Cerebellar nuclear complex (tissue), 1 donor: ENCODE results near the gene PTPN1.

Experiments
- DNase-seq, 2 experiments: peaks; one replicate each; lab custom pipeline; 2025; lab: John Stamatoyannopoulos, UW

The PTPN1 gene

DNA sequence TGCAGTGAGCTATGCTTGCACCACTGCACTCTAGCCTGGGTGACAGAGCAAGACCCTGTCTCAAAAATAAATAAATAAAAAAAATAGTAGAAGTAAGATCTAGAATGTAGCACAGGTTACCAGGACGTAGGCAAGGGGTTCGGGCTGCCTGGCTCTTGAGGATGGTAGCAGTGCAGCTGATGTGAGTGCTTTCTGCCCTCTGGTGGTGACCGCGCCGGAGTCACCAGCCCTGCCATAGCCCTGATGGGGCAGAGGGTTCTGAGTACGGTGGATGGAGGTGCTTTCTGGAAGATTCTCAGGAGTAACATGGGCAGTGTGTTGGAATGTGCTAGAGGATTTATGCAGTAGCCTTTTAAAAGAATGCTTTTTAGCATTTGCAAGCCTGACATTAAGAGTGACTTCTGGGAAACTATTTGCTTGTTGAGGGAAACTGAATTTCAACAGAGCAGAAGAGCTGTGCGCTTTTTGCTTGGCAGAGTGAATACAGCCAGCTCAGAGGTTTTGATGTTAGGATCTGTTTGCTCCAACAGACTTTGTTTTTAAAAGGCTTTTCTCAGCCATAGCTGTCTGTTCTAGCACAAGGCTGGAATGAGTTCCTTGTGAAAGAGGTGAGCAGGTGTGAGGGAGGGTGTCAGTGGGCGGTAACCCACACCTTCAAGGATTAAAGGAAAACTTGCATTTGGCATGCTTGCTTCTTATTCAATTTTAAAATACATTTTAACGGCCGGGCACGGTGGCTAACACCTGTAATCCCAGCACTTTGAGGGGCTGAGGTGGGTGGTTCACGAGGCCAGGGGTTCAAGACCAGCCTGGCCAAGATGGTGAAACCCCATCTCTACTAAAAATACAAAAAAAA is 65.9 kb downstream of the PTPN1 start:
- no peak for DNase-seq

DNA sequence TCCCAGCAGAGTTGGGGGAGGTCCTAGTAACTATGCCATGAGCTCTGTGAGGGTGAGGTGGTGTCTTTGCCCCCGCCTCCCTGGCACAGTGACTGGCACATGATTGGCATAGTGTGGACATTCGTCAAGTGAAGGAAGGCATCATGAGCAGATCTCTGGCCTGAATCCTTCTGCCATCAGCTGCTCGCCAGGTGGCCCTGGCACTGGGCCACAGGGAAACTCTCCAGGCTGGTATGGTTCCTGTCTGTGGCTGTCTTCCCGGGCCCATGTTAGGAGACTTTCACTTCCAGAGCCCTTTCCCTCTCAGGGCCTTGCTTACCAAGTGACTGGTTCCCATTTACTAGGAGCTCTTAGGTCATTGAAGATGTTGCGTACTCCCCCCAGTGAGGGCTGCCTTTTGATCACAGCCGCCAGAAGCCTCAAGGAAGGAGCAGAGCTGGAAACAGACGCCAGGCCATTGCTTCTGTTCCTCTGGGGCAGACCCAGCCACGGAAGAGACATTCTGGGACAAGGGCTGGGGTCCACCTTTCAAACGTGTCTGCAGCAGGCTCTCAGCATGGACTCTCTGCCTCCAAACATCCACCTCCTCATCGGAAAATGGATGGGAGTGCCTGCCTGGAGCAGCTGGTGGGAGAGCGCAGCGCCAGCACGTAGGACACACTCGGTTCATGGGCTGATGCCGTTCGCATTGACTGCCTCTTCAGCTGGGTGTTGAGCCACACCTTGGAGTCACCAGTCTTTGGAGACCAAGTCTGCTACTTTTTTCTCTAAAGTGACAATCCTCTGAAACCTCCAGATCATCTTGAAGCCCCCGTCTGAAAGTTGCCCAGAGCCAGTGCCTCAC is 67.2 kb downstream of the PTPN1 start:
- peak; percentile 48 to 53 for DNase-seq

DNA sequence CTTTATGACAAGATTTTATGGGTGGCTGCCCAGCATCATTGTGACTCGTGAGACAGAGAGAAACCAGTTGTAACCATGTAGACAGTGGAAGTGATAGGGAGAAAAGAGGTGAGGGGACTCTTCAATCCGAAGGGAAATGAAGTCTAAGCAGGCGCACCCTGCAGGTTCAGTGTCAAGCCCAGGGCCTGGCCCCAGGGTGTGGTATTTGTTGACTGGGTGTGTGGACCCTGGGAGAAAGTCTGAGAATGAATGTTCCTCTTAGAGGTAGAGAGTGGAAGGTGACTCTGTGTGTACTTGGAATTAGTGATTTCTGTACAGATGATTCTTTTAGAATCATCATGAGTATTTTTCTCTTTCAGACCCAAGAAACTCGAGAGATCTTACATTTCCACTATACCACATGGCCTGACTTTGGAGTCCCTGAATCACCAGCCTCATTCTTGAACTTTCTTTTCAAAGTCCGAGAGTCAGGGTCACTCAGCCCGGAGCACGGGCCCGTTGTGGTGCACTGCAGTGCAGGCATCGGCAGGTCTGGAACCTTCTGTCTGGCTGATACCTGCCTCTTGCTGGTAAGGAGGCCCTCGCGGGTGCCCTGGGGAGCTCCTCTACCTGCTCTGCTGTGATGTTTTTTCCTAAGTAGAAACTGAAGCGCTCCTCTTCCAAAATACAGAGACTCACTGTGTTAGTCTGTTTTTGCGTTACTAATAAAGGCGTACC is 68.0 kb downstream of the PTPN1 start:
- DNase-seq = no peak

DNA sequence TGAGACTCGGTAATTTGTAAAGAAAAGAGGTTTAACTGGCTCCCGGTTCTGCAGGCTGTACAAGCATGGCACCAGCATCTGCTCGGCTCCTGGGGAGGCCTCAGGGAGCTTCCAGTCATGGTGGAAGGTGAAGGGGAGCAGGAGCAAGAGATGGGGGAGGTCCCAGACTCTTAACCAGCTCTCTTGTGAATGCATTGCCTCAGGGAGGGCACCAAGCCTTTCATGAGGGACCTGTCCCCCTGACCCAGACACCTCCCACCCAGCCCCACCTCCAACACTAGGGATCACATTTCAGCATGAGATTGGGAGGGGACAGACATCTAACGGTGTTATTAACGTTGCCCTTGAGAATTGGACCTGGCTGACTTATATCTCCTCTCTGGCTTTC is 68.6 kb downstream of the PTPN1 start:
- no peak for DNase-seq

DNA sequence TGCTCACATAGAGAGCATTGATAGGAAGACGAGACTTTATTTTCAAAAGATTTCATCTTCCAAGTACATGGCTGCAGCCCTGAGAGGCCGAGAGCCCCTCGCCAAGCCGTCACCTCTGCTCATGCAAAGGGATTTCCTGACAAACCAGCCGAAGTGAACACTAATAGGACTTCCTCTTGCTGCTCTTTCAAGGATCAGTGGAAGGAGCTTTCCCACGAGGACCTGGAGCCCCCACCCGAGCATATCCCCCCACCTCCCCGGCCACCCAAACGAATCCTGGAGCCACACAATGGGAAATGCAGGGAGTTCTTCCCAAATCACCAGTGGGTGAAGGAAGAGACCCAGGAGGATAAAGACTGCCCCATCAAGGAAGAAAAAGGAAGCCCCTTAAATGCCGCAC is 69.3 kb downstream of the PTPN1 start:
- no peak for DNase-seq

DNA sequence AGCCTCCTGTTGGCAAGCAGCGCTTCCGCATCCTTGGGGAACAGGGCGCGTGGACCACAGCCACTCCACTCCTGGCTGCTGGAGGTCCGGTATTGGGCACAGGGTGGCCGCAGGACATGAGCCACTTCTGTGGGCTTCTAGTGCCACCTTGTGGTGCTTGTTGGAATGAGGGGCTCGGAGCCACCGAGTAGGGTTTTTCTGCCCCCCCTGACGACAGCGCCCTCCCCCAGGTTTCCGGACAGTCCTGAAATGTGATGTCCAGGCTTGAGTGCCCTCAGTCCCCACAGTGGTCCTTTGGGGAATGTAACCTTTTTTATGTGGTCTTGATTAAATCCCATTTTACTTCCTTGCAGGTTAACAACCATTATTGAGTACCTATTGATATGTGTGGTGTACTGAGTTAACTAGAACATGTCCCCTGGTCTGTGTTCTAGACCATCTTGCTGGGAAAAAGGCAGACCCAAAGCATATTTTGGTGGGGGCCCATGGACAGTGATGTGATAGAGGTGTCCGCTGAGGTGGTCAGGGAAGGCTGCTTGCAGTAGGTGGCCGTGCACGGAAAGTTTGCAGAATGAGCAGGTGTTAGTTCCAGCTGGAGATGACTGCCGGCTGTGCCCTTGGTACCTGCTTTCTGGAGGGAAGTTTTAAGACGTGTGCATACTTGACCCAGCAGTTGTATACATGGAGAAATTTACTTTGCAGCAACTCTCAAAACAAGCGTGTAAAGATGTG is 70.0 kb downstream of the PTPN1 start:
- DNase-seq = no peak

DNA sequence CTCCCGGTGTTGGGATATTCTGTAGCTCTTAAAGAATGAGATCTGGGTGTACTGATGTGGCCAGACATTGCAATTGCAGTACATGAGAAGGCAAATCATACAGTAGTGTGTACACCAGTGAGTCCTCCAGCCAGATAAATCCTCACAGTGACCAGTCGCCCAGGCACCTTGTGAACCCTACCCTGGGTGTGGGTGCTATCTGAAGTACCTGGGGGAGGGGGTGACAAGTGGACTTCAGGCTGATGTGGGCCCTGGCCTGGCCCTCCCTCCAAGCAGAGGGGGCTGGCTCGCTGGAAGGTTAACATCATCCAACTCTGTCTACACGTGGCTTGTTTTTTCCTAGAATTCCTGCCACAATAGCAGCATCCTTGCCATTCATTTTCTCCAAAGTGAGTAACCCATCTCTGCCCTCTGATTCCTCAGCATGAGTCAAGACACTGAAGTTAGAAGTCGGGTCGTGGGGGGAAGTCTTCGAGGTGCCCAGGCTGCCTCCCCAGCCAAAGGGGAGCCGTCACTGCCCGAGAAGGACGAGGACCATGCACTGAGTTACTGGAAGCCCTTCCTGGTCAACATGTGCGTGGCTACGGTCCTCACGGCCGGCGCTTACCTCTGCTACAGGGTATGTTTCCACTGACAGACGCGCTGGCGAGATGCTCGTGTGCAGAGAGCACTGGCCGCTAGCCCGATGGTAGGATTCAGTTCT is 70.8 kb downstream of the PTPN1 start:
- no peak for DNase-seq

DNA sequence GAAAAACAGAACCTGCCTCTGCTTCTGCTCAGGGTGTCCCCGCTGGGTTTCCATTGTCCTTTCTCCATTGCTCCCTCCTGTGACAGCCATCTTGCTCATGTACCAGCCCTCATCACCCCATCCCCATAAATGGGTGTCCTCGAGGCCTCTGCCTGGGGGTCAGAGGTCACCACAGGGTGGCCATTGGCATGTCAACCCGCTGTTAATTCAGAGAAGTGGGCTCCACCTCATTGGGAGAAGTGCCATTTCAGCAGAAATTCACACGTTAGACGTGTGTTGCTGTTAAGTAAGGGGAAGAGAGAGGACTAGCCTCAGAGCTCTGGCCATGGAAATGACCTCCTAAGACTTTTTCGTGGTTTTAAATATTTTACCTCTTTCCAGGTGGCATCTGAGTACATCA is 71.9 kb downstream of the PTPN1 start:
- DNase-seq = no peak

DNA sequence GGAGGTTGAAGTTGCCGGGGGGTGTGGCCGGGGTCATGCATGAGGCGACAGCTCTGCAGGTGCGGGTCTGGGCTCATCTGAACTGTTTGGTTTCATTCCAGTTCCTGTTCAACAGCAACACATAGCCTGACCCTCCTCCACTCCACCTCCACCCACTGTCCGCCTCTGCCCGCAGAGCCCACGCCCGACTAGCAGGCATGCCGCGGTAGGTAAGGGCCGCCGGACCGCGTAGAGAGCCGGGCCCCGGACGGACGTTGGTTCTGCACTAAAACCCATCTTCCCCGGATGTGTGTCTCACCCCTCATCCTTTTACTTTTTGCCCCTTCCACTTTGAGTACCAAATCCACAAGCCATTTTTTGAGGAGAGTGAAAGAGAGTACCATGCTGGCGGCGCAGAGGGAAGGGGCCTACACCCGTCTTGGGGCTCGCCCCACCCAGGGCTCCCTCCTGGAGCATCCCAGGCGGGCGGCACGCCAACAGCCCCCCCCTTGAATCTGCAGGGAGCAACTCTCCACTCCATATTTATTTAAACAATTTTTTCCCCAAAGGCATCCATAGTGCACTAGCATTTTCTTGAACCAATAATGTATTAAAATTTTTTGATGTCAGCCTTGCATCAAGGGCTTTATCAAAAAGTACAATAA is 72.5 kb downstream of the PTPN1 start:
- DNase-seq = no peak

DNA sequence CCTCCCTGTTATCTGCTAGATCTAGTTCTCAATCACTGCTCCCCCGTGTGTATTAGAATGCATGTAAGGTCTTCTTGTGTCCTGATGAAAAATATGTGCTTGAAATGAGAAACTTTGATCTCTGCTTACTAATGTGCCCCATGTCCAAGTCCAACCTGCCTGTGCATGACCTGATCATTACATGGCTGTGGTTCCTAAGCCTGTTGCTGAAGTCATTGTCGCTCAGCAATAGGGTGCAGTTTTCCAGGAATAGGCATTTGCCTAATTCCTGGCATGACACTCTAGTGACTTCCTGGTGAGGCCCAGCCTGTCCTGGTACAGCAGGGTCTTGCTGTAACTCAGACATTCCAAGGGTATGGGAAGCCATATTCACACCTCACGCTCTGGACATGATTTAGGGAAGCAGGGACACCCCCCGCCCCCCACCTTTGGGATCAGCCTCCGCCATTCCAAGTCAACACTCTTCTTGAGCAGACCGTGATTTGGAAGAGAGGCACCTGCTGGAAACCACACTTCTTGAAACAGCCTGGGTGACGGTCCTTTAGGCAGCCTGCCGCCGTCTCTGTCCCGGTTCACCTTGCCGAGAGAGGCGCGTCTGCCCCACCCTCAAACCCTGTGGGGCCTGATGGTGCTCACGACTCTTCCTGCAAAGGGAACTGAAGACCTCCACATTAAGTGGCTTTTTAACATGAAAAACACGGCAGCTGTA is 73.4 kb downstream of the PTPN1 start:
- no peak for DNase-seq

DNA sequence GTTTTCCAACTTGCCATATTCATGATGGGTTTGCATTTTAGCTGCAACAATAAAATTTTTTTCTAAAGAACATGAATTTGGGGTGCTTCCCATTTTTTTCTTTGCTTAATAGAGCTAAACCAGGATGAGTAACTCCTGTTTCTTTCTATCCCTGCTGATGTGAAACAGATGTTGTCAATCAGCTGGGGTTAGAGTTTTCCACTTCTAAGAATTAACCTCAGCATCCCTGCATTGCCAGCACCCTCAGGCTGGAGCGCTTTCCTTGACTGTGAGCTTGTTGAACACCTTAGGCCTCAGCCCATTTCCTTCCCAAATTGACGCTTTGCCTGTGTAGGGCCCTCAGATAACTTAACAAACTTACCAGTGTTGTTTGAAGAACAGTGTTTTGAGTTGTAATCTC is 74.5 kb downstream of the PTPN1 start:
- DNase-seq = no peak

DNA sequence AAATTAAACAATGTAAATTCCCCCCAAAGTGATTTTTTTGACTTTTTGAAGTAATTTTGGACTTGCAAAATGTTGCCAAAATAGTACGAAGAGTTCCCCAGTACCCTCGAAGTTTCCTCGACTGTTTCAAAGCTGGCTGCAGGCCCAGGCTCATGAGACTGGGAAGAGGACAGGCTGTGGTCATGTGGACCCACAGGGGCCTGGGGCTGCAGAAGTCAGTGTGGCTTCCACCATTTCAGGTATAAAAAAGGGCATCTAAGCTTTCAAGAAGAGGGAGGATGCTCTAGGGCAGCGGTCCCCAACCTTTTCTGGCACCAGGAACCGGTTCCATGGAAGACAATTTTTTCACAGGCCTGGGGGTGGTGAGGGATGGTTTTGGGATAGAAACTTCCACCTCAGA is 75.0 kb downstream of the PTPN1 start:
- DNase-seq = no peak

DNA sequence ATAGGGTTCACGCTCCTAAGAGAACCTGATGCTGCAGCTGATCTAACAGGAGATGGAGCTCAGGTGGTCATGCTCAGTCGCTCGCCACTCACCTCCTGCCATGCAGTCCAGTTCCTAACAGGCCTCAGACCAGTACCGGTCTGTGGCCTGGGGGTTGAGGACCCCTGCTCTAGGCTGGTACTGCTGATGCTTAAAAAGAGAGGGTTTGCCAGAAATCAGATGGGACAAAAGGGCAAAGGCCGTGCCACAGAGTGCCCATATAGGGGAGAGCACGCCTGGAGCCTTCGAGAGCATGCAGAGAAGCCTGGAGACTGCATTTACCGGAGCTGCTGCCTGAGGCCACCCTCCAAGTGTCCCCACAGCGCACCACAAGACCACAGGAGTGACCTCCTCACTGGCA is 75.5 kb downstream of the PTPN1 start:
- no peak for DNase-seq

DNA sequence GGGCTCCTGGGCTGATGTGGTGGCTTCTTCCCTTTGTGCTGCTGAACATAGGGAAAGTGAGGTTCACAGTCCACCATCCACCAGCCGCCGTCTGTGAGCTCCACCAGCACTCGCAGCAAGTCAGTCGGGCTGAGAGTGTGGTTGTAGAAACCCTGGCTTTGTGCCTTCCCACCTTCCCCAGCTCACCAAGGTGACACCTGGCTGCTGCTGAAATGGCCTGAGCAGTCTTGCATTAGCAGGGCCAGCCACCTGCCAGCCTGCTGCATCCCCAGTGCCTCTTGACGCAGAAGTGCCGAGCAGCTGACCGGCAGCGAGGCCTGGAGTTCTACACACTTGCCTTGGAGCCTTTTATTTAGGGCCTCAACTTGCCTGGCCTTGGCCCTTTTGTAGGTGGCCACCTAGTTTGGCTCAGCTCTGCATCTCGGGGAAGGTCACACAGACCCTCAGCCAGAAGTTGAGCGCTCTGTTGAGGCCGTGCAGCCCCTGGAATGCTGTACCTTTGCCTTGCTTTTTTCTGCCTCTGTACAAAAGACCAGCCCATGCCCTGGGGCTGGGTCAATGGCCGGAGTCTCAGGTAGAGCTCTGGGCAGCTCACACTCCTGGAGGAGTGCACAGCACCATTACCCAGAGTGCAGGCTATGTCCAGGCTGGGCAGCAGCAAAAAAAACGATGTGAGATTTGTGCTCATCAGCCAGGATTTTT is 76.5 kb downstream of the PTPN1 start:
- DNase-seq = no peak

DNA sequence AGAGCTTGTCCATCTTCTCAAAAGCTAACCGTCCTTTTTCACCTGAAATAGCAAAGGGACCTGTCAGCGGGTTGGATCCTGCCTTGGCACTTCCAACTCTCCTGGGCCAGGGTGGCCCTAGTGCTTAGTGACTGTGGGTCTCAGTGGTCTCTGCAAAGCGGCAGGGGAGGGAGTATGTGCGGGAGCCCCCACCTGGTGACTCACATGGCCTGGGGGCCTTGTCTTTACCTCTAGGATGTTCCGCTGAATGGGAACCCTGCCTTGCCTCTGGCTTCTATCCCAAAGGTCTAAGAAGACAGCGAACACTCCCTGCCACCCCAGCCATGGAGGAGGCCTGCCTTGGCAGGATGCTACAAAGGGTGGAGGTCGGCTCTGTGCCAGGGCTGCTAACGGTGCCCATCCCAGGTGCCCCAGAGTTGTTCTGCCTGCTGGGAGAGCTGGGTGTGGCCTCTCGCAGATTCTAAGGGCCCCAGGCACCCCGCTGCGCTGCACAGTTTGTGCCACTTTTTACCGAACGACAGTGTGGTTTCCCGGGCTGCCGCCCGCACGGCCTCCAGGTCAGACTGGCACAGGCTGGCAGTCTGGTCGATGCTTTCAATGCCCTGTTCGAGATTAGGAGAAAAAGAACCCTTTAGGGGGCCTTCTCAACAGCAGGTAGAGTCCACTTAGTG is 77.2 kb downstream of the PTPN1 start:
- DNase-seq = no peak

DNA sequence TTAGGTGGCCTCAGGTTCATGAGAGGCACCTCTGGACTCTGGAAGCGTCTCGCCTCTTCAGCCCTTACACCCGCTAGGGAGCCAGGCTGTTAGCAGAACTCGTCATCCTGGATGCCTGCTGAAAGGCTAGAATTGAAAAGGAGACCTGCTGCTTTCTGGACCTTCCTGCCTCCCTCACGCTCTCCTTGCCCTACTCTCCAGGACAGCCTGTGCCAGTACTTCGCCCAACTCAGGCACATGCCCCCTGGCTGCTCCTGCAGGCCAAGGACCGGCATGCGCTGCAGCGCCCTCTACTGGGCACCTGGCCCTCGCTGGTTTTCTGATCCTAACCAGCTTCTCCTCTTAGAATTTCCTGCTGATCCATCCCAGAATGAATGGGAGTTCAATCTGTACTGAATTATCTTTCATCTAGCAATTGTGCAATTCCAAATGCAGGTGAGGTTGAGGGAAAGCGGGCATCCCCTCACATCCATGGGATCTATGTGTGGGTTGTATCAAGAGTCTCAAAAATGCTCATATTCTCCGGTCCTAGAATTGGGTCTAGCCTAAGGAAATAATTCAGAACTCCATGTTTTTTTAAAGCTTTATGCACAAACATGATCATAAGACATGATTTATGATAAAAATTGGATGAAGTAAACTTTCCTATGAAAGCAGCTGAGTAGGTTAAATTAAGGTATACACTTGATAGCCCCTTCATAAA is 78.0 kb downstream of the PTPN1 start:
- peak; percentile 13 to 58 for DNase-seq

DNA sequence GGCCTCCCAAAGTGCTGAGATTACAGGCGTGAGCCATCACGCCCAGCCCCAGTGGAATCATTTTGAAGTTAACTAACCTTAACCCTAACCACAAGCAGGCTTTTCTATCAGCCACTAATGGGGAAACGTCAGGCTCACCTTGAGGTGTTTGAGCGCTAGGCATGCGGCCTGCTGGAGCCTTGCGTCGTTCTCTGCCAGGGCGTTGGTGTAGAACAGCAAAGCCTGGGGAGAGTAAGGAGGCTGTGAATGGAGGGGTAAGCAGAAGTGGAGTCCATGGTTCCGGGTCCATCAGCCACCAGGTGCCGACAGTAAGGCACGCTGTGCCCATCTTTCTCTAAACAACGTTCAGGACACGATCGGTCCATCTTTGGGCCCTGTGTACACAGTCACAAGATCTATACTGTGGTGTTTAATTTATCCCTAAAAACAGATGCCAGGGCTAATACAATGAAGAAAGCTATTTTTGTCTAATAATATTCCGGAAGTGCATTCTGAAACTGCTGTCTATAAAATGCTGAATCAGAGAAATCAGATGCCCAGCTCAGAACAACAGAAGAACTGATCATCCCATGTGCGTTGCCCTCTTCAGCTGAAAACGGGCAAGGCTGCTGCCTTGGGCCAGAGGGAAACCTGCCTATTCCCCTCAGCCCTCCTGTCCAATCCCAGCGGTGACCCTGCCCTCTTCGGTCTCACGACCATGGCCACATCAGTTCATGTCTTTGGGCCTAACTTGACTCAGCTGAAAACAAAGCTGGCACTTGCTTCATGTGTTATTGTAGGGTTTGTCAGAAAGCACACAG is 79.6 kb downstream of the PTPN1 start:
- no peak for DNase-seq

DNA sequence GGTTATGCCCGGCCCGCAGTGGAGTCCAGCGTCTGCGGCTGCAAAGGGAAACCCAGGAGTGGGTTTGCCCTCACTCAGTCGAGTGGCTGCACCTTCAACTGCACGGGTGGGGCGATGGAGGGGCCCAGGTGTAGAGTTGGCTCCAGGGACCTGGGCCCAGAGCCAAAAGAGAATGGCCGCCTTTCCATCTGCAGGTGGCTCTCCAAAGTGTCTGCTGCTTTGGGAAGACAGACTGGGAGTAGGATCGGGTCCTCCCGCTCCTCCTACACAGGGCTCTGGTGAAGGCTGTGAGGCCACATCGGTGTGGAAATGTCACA is 80.1 kb downstream of the PTPN1 start:
- no peak for DNase-seq
